ENCODE measurements around the gene CKS1B.

The CKS1B gene

DNA sequence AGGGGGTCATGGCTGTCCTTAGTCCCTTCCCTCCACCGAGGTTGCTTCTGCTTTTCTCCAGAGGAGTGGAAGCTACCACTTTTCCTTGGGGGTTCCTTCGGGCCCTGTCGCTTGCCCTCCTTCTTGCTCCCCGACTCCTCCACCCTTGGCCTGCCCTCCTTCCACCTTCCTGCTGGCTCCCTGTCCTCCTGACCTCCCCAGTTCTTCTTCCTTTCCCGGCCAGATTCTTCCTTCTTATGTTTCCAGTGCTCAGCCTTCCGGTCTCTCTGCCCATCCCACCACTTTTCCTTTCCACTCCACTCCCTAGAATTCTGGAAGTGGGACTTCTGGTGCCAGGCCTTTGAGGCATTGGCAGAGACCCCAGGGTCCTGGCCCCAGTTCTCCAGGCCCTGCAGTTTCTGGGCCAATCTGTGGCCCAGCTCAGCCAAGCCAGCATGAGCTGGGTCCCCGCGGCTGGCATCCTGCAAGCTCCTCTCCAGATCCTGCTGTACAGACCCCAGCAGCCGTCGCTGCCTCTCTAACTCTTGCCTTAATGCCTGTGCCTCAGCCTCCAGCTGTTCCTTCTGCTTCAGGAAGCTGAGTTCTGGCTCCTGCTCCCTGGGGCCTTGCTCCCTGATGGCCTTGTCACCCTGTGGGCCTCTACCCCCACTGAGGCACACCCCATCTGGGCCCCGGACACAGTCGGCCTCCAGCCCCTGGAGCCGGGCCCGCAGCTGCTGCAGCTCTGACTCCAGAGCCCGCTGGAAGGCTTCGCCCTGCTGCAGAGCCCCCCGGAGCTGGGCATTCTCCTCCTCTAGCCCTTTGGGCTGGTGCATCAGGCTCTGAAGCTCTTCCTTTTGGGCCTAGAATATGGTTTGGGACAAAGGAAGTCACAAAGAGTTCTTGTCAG, 28.3 kb upstream of the CKS1B start:
- no peak for DNase-seq

DNA sequence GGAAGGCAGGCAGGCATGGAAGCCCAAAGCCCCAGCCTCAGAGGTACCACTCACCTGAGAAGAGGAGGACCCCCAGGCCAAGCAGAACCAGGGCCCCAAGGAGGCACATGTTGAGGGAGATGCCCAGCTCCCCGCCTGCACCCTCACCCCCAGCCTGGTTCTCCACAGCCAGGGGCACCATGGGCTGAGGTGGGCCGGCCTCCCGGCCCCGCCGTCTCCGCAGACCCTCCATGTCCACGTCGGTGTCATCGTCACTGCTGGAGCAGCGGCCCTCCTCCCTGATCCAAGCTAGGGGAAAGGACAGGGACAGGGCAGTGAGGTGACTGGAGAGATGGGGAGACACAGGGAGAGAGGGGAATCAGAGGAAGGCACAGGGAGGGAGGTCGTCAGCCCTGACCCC, 26.4 kb upstream of the CKS1B start:
- no peak for DNase-seq

GRCh38 chr1:154951901-154952657, 22.4 kb upstream of the CKS1B start:
- peak; percentile 78 for DNase-seq

DNA sequence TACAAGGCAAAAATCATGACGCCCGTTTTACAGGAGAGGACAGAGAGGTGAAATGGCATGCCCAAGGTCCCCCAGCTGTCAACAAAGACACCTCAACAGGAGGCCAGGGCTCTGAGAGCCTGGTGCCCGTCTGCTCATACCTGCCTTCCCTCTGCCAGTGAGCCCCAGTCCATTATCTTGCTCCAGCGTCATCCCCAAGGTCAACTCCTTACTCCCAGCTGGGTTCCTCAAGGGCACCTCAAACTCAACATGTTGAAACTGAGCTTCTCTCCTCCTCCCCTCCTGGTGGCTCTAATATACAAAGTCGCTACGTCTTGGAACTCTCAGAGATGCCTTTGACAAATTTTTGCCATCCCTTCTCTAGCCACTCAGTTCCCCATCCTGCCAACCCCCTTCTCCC, 21.8 kb upstream of the CKS1B start:
- DNase-seq = no peak

- DNase-seq = no peak
These were observed 20.9 kb upstream of the CKS1B start for GRCh38 chr1:154953611-154954038.

DNA sequence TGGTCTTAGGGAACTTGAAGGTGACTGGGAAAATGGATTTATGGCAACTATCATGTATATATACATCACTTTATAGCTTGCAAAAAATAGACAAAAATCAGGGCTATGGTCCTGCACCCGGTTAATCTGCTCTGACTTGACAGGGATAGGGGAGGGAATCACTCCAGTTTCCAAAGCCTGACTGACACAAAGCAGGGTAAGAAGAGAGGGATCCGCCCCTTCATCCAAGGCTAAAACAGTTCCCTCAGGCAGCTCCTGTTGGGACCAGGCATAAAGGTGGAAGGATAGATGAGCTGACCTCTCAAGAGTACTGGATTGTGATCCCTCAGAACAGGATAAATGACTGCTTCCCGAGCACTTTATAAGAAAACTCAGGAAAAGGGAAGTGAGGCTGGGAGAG, 19.9 kb upstream of the CKS1B start:
- DNase-seq = no peak

DNA sequence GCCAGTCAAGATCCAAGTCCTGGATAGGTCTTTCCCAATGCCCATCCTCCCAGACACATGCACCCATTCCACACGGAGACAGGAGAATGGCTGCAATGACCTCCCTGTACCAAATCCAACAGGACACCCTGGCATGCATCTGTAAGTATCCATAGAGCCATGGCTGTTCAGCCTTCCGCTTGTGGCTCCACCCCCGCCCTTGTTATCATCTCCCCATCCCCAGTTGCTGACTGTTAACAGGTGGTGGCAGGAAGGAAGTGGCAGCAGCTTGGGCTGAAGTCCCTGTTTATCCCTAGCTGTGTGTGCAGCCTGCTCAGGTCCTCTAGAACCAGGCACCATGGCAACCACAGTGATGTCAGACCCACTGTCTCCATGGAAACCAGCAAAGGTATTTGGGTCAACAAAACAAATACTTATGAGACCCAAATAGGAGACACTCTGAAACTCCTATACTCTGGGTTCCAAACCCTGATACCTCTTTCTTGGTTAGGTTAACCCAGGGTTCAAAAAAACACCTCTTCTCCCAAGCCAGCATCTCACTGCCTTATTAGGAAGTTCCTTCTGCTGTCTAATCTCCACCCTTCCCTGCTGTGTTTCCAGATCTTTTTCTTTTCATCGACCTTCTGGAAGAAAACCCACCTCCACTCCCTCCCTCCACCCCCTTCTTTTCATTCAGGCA, 19.3 kb upstream of the CKS1B start:
- DNase-seq = peak; percentile 99

GRCh38 chr1:154955718-154956543, 18.6 kb upstream of the CKS1B start, which contains the start of gene PBXIP1:
Gene PBXIP1 (minus strand): TSS chr1:154956099. CDS start chr1:154953721, 2,378 bp downstream.
- DNase-seq = peak; percentile 92

GRCh38 chr1:154956544-154956941, 17.9 kb upstream of the CKS1B start:
- DNase-seq = no peak

- no peak for DNase-seq
These were observed 17.3 kb upstream of the CKS1B start for GRCh38 chr1:154957091-154957657.

DNA sequence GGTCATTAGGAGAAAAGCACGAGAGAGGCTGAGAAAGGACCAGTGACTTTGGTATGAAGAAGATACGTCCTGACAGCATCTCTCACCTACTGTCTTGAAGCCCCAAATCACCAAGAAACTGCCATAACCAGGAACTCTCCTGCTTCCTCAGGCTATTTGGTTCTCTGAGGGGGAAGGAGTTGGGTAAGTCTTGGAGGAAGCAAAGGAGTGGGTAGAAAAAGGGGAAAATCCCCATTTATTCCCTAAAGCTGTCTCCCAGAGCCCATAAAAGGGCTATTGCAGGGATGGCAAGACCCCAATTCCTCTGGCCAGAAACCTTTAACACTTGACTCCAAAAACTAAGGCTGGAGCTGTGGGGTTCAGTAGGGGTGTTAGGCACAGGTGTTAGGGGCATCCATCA, 16.4 kb upstream of the CKS1B start:
- DNase-seq = no peak

DNA sequence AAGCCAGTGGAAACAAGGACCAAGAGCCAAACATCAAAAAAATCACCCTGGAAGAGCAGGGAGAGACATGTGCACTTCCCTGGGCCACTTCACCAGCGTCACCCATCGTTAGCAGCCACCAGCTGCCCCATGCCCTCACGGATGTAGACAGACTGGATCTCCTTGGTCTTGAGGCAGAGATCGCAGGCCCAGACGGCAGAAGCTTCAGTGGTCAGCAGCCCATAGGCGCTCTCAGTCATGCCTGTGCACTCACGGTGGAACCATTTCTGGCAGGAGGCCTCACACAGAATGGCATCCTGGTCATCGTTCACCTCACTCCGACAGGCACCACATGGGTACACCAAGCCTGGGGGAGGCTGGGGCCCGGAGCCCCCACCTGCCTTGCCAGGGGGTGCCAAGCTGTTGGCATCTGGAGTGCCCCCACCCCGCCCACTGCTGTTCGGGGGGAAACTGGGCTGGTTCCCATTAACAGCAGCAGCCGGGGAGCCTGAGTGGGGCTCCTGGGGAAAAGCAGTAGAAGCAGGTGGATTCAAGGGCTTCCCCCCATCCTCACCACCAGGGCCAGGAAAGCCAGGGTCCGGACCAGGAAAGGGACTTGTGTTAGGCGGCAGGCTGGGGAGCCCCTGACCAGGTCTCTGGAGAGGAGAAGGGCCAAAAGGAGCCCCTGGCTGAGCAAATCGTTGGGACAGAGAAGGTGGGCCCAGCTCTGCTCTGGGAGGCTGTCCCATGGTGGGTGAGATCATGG, 15.6 kb upstream of the CKS1B start:
- DNase-seq = no peak

DNA sequence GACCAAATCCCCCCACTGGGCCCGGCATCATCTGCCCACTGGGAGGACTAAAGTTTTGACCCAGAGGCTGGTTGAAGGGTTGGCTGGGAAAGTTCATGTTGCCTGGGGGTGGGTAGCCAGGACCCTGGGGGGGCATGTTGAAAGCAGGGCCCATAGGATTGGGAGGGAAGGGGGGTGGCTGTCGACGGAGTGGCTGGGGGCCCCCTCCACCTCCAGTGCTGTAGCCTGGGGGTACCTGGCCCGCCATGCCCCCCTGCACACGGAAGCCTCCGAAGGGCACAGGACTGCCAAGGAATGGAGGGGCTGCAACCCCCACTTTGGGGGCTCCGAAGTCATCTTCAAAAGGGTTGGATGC, 15.1 kb upstream of the CKS1B start:
- no peak for DNase-seq

- no peak for DNase-seq
These were observed 13.9 kb upstream of the CKS1B start for GRCh38 chr1:154960446-154961136.

DNA sequence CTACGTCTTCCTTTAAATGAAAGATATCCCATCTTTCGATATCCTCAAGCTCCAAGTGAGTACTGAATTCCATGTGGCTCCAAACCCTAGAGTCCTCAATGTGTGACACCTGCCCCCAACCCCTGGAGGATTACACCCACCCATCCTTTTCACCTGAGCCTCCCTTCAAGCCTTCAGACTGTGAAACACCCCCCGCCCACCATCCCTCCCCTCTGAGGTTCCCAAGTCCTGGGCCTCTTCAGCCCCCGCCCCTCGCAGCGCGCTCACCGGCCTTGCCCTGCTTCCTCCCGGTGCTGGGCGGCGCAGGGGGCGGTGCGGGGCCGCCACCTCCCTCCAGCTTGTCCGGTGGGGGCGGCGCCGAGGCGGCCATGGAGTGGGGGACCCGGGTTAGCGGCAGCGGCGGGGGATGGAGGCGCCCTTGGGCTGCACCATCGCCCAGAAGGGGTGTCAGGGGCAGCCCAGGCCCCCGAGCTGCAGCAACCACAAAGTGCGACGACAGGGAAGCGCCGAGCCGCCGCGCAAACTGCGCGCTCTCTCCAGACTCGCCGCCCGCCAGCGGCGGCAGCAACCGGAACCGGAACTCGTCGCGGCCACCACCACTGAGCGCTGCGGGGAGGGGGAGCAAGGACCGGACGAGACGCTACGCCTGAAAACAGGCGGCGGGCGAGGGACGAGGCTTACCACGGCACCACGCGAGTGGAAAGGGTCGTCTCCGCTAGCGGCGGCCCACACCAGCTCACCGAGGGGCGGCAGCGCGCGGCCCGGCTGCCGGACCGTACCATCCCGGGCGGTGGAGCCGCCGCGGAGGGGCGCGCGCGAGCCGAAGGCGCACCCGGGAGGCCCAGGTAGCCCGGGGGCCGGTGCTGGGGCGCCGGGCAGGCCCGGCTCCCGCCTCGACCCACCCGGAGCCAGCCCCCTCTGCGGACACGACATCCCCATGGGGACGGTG, 13.0 kb upstream of the CKS1B start, which contains the start of gene PYGO2:
Gene PYGO2, minus strand, starts transcription at position 576 of the 949 bp plus-strand sequence. Its CDS starts 206 bp downstream, at position 370.
- DNase-seq = peak; percentile 79

- no peak for DNase-seq
These were observed 12.2 kb upstream of the CKS1B start for GRCh38 chr1:154962156-154962749.

- no peak for DNase-seq
These were observed 11.6 kb upstream of the CKS1B start for GRCh38 chr1:154962795-154963330.

DNA sequence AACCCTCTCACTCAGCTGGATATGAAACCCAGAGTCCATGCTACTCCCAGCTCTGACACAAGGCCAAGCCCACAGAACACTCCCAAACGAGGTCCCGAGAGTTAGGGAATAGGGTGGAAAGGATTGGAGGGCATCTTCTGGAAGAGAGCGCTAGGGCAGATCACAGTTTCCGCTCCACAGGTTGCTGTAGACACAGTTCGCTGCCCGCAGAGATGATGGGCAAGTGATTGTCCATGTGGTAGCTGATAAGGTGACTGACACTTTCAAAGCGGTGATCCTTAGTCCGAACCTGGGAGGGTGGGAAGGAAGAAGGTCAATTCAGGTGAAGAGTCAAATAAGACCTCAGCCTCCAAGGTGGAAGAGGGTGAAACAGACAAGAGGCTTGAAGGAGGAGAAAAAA, 10.8 kb upstream of the CKS1B start:
- no peak for DNase-seq

DNA sequence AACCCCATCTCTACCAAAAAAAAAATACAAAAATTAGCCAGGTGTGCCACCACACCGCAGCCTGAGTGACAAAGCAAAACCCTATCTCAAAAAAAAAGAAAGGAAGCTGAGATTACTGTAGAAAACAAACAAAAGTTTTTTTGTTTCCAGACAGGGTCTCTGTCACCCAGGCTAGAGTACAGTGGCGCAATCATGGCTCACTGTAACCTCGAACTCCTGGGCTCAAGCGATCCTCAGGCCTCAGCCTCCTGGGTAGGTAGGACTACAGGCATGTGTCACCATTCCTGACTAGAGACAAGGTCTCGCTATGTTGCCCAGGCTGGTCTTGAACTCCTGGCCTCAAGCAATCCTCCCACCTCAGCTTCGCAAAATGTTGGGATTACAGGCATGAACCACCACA, 10.1 kb upstream of the CKS1B start:
- DNase-seq = no peak

Measured in central memory CD4-positive, alpha-beta T cell (primary cell).